SKM-1 (cell line): ENCODE results near the gene SCAP.
"Not testable (repeated sequence)": the region's sequence is repeated elsewhere in the genome, so short reads cannot be mapped to it uniquely, and the experiment has no call there.

Experiments used
- DNase-seq: peaks from one replicate; lab custom pipeline; 2025; ENCODE audit not compliant: unreplicated experiment; lab: John Stamatoyannopoulos, UW

Gene SCAP

GRCh38 chr3:47475570-47476329, at the start of gene SCAP:
TSS of gene SCAP (minus strand) at chr3:47475941. CDS start at chr3:47442993, 32,948 bp downstream.
- peak; percentile 92 for DNase-seq

GRCh38 chr3:47523310-47524073, 47.8 kb upstream of the SCAP start:
- no peak for DNase-seq

- peak; percentile 92 for DNase-seq
These were observed 46.6 kb upstream of the SCAP start for GRCh38 chr3:47522082-47522987.

GRCh38 chr3:47520756-47521155, 45.0 kb upstream of the SCAP start:
- no peak for DNase-seq

- DNase-seq = no peak
These were observed 42.2 kb upstream of the SCAP start for GRCh38 chr3:47517937-47518336.

- no peak for DNase-seq
These were observed 40.2 kb upstream of the SCAP start for GRCh38 chr3:47515864-47516319.

GRCh38 chr3:47515100-47515499, 39.4 kb upstream of the SCAP start:
- DNase-seq = no peak

- DNase-seq = peak; percentile 93
These were observed 37.6 kb upstream of the SCAP start, which contains the start of gene ELP6 for GRCh38 chr3:47513125-47513929. TSS of gene ELP6 (minus strand) at chr3:47513712. CDS start at chr3:47513590, 122 bp downstream.

- peak; percentile 11 for DNase-seq
These were observed 36.8 kb upstream of the SCAP start for GRCh38 chr3:47512416-47513124.

GRCh38 chr3:47505267-47505666, 29.5 kb upstream of the SCAP start:
- DNase-seq = not testable (repeated sequence)

GRCh38 chr3:47504113-47504512, 28.4 kb upstream of the SCAP start:
- no peak for DNase-seq

- DNase-seq = no peak
These were observed 27.3 kb upstream of the SCAP start for GRCh38 chr3:47503033-47503432.

- DNase-seq = no peak
These were observed 21.2 kb upstream of the SCAP start for GRCh38 chr3:47496892-47497291.

- no peak for DNase-seq
These were observed 20.1 kb upstream of the SCAP start for GRCh38 chr3:47495886-47496285.

- DNase-seq = no peak
These were observed 19.4 kb upstream of the SCAP start for GRCh38 chr3:47495111-47495510.

GRCh38 chr3:47491777-47492176, 16.0 kb upstream of the SCAP start:
- DNase-seq = no peak

- no peak for DNase-seq
These were observed 15.4 kb upstream of the SCAP start for GRCh38 chr3:47491186-47491585.

- DNase-seq = no peak
These were observed 11.5 kb upstream of the SCAP start for GRCh38 chr3:47487265-47487664.

GRCh38 chr3:47485812-47486211, 10.1 kb upstream of the SCAP start:
- DNase-seq = no peak

- DNase-seq = no peak
These were observed 6.6 kb upstream of the SCAP start for GRCh38 chr3:47482366-47482765.
